HUES64 (cell line): ENCODE results near the gene SLC6A5.

Source experiments
- H3K27ac ChIP-seq: 2 replicates; pipeline ENCODE4 v1.7.0; 2013; ENCODE audit warnings: low read depth, low read length, inconsistent platforms
- H3K27me3 ChIP-seq: 2 replicates; pipeline ENCODE4 v1.6.1; 2013; ENCODE audit warnings: mild to moderate bottlenecking, low read length; ENCODE audit not compliant: insufficient read depth
- H3K36me3 ChIP-seq: 2 replicates; pipeline ENCODE4 v1.6.1; 2013; ENCODE audit warnings: mild to moderate bottlenecking, low read length; ENCODE audit not compliant: insufficient read depth
- H3K4me1 ChIP-seq: 2 replicates; pipeline ENCODE4 v1.6.1; 2013; ENCODE audit warnings: mild to moderate bottlenecking, low read length, moderate library complexity; ENCODE audit not compliant: insufficient read depth
- H3K4me3 ChIP-seq: 2 replicates; pipeline ENCODE4 v1.5.1; 2013; ENCODE audit warnings: mild to moderate bottlenecking, low read length, moderate library complexity
- H3K9ac ChIP-seq: 2 replicates; pipeline ENCODE4 v1.6.1; 2013; ENCODE audit warnings: mild to moderate bottlenecking, low read depth, low read length
- H3K9me3 ChIP-seq: 2 replicates; pipeline ENCODE4 v1.6.1; 2013; ENCODE audit warnings: low read depth, low read length; ENCODE audit not compliant: insufficient read depth
- WGBS: fragments of 150-250, 120-280 bp; methylation state at CpG from one replicate; pipeline ENCODE4 v1.1.7; 2013; ENCODE audit warnings: missing lambda C conversion rate; 5-methylcytosine and 5-hydroxymethylcytosine counted together

Gene SLC6A5

GRCh38 chr11:20597154-20597679 lies 2.2 kb upstream of the SLC6A5 start:
- no peak overlapping the region for H3K27ac ChIP-seq
- H3K9me3 ChIP-seq = no peaks in the 10 kb centered on the region
- H3K9ac ChIP-seq = no peak overlapping the region
- peak overlapping the region; percentile 48 for H3K4me3 ChIP-seq
- H3K4me1 ChIP-seq = peaks cover 20% of the 10 kb centered on the region; the same call in 1 of the 2 replicates
- H3K27me3 ChIP-seq = peaks cover 97% of the 10 kb centered on the region
- H3K36me3 ChIP-seq = no peaks in the 10 kb centered on the region
- WGBS = 1% methylated on average over 41 of the region's 41 CpGs

- peaks cover 100% of the 10 kb centered on the region for H3K27me3 ChIP-seq
- WGBS = 4% methylated on average over 48 of the region's 48 CpGs
- H3K27ac ChIP-seq = no peak overlapping the region
- H3K4me1 ChIP-seq = peaks cover 20% of the 10 kb centered on the region; the same call in 1 of the 2 replicates
- H3K9me3 ChIP-seq = no peaks in the 10 kb centered on the region
- no peaks in the 10 kb centered on the region for H3K36me3 ChIP-seq
- peak overlapping the region; percentile 48 for H3K4me3 ChIP-seq
- H3K9ac ChIP-seq = no peak overlapping the region
Measured at GRCh38 chr11:20597680-20598484, 1.5 kb upstream of the SLC6A5 start.

- Histone ChIP-seq H3K9me3 (no peaks in the 10 kb centered on the region), H3K27ac (no peak overlapping the region), H3K4me3 (0 out of 2 replicates have a peak overlapping the region, but pooled peaks have one; percentile 48), H3K27me3 (peaks cover 100% of the 10 kb centered on the region), H3K4me1 (peaks cover 20% of the 10 kb centered on the region; the same call in 1 of the 2 replicates), H3K9ac (no peak overlapping the region), H3K36me3 (no peaks in the 10 kb centered on the region)
- WGBS = 12% methylated on average over 10 of the region's 11 CpGs
Measured at GRCh38 chr11:20598492-20598891, 916 bp upstream of the SLC6A5 start.

DNA sequence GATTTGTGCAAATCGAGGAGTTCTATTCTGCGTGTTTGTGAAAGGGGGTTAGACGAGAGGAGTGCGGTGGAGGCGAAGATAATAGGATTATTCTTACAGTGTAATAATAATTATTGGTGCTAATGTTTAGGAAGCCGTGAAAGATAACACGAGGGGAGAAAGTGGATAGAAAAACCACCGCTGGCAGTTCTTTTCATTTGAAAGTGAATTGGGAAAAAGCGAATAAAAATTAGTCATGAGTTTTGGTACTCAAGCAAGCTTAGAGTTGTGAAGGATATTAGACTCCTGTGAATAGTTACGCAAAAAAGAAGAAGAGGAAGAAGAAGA lies 575 bp downstream of the SLC6A5 start:
- Histone ChIP-seq H3K9me3 (no peaks in the 10 kb centered on the region), H3K27me3 (peaks cover 100% of the 10 kb centered on the region)

DNA sequence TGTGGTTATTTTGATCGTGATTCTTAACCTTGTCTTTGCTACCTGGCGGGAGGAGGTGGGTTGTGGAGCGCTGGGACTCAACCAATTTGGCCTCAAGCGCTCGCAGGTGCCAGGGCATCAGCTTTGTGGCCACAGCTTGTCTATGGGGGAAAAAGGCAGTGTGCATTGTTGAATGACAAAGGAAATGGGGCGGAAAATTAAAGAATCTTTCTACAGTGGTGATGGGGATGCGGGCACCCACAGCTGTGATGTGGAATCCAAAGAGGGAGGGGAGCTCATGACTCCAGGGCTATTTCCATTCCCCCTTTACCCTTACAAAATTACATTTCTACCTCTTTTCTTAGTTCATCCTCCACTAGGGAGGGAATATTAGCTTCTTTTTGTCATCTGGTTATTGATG lies 1.1 kb downstream of the SLC6A5 start:
- H3K27ac ChIP-seq = no peak overlapping the region
- H3K9ac ChIP-seq = no peak overlapping the region
- H3K27me3 ChIP-seq = peaks cover 99% of the 10 kb centered on the region
- H3K9me3 ChIP-seq = no peaks in the 10 kb centered on the region
- 61% methylated on average over 7 of the region's 7 CpGs for WGBS
- no peak overlapping the region; the same call in 1 of the 2 replicates for H3K4me3 ChIP-seq
- H3K36me3 ChIP-seq = no peaks in the 10 kb centered on the region
- H3K4me1 ChIP-seq = peaks cover 20% of the 10 kb centered on the region; the same call in 1 of the 2 replicates

More for the DNA sequence above, 575 bp downstream of the SLC6A5 start:
- Histone ChIP-seq H3K36me3 (no peaks in the 10 kb centered on the region), H3K9ac (no peak overlapping the region), H3K4me3 (no peak overlapping the region), H3K4me1 (peaks cover 20% of the 10 kb centered on the region; the same call in 1 of the 2 replicates), H3K27ac (no peak overlapping the region)
- 30% methylated on average over 10 of the region's 10 CpGs for WGBS

DNA sequence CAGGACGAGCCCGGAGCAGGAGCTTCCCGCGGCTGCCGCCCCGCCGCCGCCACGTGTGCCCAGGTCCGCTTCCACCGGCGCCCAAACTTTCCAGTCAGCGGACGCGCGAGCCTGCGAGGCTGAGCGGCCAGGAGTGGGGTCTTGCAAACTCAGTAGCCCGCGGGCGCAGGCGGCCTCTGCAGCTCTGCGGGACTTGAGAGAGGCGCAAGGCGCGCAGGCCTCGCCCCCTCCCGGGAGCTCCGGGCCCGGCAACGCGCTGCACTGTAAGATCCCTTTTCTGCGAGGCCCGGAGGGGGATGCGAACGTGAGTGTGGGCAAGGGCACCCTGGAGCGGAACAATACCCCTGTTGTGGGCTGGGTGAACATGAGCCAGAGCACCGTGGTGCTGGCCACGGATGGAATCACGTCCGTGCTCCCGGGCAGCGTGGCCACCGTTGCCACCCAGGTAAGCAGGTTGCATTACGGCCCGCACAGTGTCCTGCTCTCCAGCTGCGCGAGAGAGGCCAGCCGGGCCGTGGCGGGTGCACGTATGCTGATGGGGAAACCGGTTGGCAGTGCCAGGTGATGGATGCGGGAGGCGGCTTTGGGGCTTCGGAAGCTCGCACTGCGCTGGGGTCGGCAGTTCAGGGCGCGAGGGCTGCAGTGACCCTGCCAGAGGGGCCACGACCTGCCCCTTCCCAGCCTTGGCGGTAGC lies 2.0 kb downstream of the SLC6A5 start:
- H3K27ac ChIP-seq = no peak overlapping the region
- no peak overlapping the region for H3K9ac ChIP-seq
- peaks cover 97% of the 10 kb centered on the region for H3K27me3 ChIP-seq
- WGBS = 12% methylated on average over 63 of the region's 63 CpGs
- H3K4me1 ChIP-seq = peaks cover 17% of the 10 kb centered on the region; the same call in 1 of the 2 replicates
- H3K9me3 ChIP-seq = no peaks in the 10 kb centered on the region
- H3K36me3 ChIP-seq = no peaks in the 10 kb centered on the region
- H3K4me3 ChIP-seq = peak overlapping the region; percentile 43

DNA sequence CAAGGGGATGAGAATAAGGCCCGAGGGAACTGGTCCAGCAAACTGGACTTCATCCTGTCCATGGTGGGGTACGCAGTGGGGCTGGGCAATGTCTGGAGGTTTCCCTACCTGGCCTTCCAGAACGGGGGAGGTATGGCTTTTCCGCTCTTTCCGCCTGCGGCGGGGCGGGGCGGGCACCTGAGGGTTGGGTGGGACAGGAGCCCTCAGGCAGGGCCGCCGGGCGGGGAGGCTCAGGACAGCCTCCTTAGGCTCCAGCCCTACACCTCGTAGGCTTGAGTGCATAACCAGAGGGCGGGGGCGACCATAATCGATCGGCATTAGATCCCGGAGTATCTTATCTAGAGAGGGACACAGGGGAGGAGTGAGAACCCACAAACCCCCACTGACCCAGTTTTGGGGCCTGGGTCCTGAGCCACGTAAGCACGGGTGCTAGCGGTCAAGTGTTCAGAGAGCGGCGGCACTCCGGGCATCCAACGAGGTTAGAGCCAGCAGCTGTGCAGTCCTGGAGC lies 4.9 kb downstream of the SLC6A5 start:
- Histone ChIP-seq H3K27me3 (peaks cover 95% of the 10 kb centered on the region), H3K9ac (no peak overlapping the region), H3K4me1 (0 out of 2 replicates have a peak, but pooled peaks cover 4% of the 10 kb centered on the region), H3K36me3 (no peaks in the 10 kb centered on the region), H3K9me3 (no peaks in the 10 kb centered on the region), H3K27ac (no peak overlapping the region), H3K4me3 (no peak overlapping the region)
- WGBS = 90% methylated on average over 25 of the region's 25 CpGs

- H3K9ac ChIP-seq = no peak overlapping the region
- H3K4me1 ChIP-seq = 0 out of 2 replicates have a peak, but pooled peaks cover 4% of the 10 kb centered on the region
- 92% methylated on average over 27 of the region's 27 CpGs for WGBS
- H3K36me3 ChIP-seq = no peaks in the 10 kb centered on the region
- H3K4me3 ChIP-seq = no peak overlapping the region
- H3K27ac ChIP-seq = no peak overlapping the region
- peaks cover 94% of the 10 kb centered on the region for H3K27me3 ChIP-seq
- H3K9me3 ChIP-seq = no peaks in the 10 kb centered on the region
Measured at GRCh38 chr11:20604864-20605601, 5.6 kb downstream of the SLC6A5 start.

DNA sequence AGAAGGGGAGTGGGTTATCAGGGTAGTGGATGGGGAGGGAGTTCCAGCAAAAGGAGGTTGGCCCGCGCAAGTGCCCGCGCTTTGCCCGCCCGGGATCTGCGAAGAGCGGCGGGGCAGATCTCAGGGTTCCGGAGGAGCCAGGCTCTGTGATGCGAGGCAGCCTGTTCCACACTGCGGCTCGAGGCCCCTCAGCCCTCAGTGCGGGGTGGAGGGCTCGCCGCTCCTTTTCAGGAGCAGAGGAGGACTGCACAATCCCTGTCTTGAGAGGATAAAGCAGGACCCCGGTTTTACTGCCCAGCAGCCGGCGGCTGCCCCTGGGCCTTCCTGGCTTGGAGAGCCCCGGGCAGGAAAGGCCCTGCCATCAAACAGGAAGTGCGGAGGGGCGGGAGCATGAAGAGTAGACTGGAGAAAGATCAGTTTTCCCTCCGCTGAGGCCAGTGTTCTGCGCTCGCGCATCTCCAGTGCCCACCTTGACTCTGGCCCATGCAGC lies 6.2 kb downstream of the SLC6A5 start:
- H3K36me3 ChIP-seq = no peaks in the 10 kb centered on the region
- H3K27me3 ChIP-seq = peaks cover 93% of the 10 kb centered on the region
- 92% methylated on average over 26 of the region's 26 CpGs for WGBS

DNA sequence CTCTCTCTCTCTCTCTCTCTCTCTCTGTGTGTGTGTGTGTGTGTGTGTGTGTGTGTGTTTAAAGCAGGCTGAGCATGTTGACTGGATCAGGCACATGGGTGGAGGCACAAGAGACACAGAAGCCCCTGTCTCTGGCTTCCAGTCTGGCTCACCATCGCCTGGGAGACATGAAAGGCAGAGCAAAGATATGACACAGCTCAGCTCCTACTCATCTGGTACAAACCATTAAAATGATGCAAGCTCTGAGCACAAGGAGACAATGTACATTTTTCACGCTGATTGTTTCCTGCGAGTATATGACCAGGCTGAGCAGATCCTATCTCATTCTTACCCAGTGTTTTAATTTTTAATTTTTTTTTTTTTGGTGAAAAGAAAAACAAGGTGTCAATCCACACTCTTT lies 9.5 kb downstream of the SLC6A5 start:
- H3K4me1 ChIP-seq = no peaks in the 10 kb centered on the region
- no peaks in the 10 kb centered on the region for H3K9me3 ChIP-seq
- H3K4me3 ChIP-seq = no peak overlapping the region
- WGBS = 90% methylated on average over 3 of the region's 3 CpGs
- no peaks in the 10 kb centered on the region for H3K36me3 ChIP-seq
- H3K27me3 ChIP-seq = peaks cover 75% of the 10 kb centered on the region
- no peak overlapping the region for H3K9ac ChIP-seq
- no peak overlapping the region for H3K27ac ChIP-seq

More for the DNA sequence above, 6.2 kb downstream of the SLC6A5 start:
- H3K9me3 ChIP-seq = no peaks in the 10 kb centered on the region
- no peak overlapping the region for H3K4me3 ChIP-seq
- H3K27ac ChIP-seq = no peak overlapping the region
- 0 out of 2 replicates have a peak, but pooled peaks cover 3% of the 10 kb centered on the region for H3K4me1 ChIP-seq
- H3K9ac ChIP-seq = no peak overlapping the region
